ENCODE data around the gene MCM6. TPM values are rescaled to one million over a fixed set of nuclear protein-coding genes. Genes with fewer than 3 reads are reported as not detected.
"Not testable (repeated sequence)": the region's sequence is repeated elsewhere in the genome, so short reads cannot be mapped to it uniquely, and the experiment has no call there.

MCM6 gene
- total RNA-seq, 1 experiment from 2014 or later: 57.1 TPM

DNA sequence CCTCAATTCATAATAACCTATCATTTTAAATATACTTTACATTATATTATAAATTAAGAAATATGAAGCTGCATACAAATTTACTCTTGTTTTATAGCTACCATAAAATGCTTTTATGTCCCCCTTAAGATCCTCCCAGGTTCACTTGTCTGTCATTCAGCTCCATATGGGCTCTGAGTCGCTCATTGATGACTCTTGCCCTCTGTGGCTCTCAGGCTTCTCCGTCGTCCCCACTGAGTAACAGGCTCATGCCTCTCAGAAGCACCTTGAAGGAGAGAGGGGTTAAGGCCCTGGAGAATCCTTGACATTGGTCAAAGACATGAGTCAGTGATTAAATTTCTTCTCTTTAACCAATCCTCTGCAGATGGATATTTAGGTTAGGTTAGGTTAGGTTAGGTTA, 6.2 kb upstream of the MCM6 start:
- Histone ChIP-seq H3K36me3 (no peaks in the 10 kb centered on the region), H3K27me3 (no peaks in the 10 kb centered on the region), H3K9me3 (no peaks in the 10 kb centered on the region), H3K4me3 (no peak overlapping the region)
- DNase-seq: no peak

- H3K36me3 ChIP-seq: peaks cover 23% of the 10 kb centered on the region
- DNase-seq, H3K27me3 ChIP-seq: not testable (repeated sequence)
These were observed 527 bp upstream of the MCM6 start for GRCh38 chr2:135876770-135877169.

DNA sequence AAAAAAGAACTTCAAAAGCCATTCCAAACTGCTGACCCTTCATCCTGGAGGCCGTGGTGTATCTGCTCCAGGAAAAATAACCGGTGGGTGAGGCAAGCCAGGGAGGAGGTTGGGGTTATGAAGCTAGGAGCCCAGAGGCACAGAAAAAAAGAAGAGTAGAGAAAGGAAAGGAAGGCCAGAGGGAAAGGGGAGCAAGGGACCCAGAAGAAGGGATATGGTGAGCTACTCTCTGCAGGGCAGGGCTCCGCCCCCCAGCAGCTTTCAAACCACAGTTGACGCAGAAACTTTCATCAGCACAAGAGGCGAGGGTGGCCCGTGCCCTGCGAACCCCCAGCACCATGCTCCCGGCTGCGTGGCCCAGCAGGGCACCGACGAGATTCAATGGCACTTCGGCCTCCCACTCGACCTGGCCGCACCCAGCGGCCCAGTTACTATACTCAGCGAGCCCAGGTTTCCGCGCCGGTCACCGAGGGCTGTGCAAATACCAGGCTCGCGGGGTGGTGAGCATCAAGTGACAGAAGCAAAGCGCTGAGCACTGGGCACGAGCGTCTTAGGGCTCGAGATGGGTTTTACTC, 665 bp downstream of the MCM6 start:
- peak; percentile 64 for DNase-seq
- peaks cover 35% of the 10 kb centered on the region for H3K36me3 ChIP-seq
- no peaks in the 10 kb centered on the region for H3K9me3 ChIP-seq
- peak overlapping the region; percentile 81 for H3K4me3 ChIP-seq
- no peaks in the 10 kb centered on the region for H3K27me3 ChIP-seq

More at GRCh38 chr2:135876770-135877169, 527 bp upstream of the MCM6 start:
- H3K4me3 ChIP-seq: peak overlapping the region; percentile 81
- H3K9me3 ChIP-seq: not testable (repeated sequence)

DNA sequence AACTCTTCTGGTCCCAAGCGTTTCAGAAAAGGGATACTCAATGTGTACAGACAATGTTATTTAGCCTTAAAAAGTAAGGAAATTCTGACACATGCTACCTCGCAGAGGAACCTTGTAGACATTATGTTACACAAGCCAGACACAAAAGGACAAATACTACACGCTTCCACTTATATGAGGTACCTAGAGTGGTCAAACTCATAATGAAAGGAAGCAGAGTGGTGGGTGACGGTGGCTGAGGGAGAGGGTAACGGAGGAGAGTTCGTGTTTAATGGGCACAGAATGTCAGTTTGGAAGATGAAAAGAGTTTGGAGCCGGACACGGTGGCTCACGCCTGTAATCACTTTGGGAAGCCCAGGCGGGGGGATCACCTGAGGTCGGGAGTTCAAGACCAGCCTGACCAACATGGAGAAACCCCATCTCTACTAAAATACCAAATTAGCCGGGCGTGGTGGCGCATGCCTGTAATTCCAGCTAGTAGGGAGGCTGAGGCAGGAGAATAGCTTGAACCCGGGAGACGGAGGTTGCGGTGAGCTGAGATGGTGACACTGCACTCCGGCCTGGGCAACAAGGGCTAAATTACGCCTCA, 1.4 kb downstream of the MCM6 start:
- Histone ChIP-seq H3K27me3 (no peaks in the 10 kb centered on the region), H3K4me3 (peak overlapping the region; percentile 81), H3K36me3 (peaks cover 39% of the 10 kb centered on the region), H3K9me3 (no peaks in the 10 kb centered on the region)
- DNase-seq: no peak

GRCh38 chr2:135870571-135870970, 5.7 kb downstream of the MCM6 start:
- DNase-seq: no peak
- H3K36me3 ChIP-seq: peaks cover 67% of the 10 kb centered on the region
- H3K4me3 ChIP-seq: no peak overlapping the region
- H3K9me3 ChIP-seq: no peaks in the 10 kb centered on the region
- H3K27me3 ChIP-seq: no peaks in the 10 kb centered on the region

DNA sequence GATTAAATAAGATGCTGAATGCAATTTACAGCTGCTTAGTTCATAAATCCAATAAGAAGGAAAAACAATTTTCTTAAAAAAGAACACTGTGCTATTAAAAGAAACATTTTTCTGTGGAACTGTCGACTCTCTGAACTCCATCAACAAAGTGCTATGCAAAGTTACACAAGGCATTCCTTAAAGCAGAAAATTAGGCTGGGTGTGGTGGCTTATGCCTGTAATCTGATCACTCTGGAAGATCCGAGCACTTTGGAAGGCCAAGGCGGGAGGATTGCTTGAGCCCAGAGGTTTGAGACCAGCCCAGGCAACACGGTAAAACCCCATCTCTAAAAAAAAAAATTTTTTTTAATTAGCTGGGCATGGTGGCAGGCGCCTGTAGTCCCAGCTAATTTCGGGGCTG, 13.0 kb downstream of the MCM6 start:
- H3K36me3 ChIP-seq: peaks cover 81% of the 10 kb centered on the region
- no peaks in the 10 kb centered on the region for H3K9me3 ChIP-seq
- H3K27me3 ChIP-seq: no peaks in the 10 kb centered on the region
- DNase-seq: no peak
- no peak overlapping the region for H3K4me3 ChIP-seq

DNA sequence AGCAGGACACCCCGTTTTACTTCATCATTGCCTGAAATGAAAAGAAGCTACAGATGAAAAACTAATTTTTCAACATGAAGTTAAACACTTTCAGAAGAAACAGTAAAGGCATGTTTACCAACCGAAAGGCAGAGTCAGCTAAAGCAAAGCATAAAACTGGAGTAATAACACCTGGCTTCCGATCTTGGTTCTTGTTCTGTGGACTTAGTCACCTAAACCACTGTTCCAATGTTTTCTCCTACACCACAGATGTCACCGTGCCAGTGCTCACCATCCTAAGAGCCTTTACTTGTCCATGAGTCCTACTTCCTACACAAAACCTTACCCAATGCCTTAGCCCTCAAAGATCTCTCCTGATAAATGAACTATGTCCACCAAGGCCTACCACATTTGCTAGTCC, 13.5 kb downstream of the MCM6 start:
- Histone ChIP-seq H3K27me3 (no peaks in the 10 kb centered on the region), H3K4me3 (no peak overlapping the region), H3K36me3 (peaks cover 83% of the 10 kb centered on the region), H3K9me3 (no peaks in the 10 kb centered on the region)
- DNase-seq: no peak

DNA sequence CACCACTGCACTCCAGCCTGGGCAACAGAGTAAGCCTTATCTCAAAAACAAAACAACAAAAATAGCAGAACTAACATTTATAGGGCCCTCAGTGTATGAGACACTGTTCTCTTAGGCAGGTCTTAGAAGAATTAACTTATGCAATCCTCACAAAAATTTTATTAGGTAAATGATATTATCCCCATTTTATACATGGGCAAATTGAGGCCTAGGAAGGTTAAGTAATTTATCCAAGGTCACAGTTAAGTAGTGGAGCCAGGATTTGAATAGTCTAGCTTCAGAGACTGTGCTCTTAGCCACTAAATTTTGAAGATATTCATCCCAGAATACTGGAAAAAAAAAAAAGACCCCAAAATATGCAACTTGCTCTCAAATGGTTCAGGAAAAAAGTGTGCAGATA, 22.8 kb downstream of the MCM6 start:
- no peak for DNase-seq
- H3K9me3 ChIP-seq: no peaks in the 10 kb centered on the region
- H3K36me3 ChIP-seq: peaks cover 66% of the 10 kb centered on the region
- H3K27me3 ChIP-seq: no peaks in the 10 kb centered on the region
- H3K4me3 ChIP-seq: no peak overlapping the region

GRCh38 chr2:135851858-135852257, 24.4 kb downstream of the MCM6 start:
- Histone ChIP-seq H3K27me3 (no peaks in the 10 kb centered on the region), H3K9me3 (no peaks in the 10 kb centered on the region), H3K4me3 (no peak overlapping the region), H3K36me3 (peaks cover 69% of the 10 kb centered on the region)
- no peak for DNase-seq

DNA sequence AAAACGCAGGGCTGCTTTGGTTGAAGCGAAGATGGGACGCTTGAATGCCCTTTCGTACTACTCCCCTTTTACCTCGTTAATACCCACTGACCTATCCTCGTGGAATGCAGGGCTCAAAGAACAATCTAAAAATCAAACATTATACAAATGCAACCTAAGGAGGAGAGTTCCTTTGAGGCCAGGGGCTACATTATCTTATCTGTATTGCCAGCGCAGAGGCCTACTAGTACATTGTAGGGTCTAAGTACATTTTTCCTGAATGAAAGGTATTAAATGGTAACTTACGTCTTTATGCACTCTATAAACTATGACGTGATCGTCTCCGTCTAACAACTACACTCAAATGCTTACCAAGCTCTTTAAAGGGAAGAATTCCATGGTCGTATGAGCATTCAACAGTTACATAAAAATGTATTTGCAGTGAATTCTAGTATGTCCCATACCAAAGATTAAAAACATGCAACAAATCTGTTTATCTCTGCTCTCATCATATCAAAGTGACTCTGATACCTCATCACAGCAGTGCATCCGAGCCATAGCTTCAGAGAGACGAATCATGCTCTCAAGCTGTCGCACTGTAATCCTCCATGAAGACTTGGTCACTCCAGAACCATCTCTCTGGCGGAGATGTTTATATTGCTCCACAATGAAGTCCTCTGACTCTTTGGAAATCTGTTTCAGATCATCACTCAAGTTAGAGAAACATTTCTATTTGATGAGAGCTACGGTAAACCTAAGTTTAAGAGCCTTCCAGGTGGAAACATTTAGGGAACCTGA, 25.2 kb downstream of the MCM6 start:
- DNase-seq: no peak
- Histone ChIP-seq H3K27me3 (no peaks in the 10 kb centered on the region), H3K36me3 (peaks cover 66% of the 10 kb centered on the region)

DNA sequence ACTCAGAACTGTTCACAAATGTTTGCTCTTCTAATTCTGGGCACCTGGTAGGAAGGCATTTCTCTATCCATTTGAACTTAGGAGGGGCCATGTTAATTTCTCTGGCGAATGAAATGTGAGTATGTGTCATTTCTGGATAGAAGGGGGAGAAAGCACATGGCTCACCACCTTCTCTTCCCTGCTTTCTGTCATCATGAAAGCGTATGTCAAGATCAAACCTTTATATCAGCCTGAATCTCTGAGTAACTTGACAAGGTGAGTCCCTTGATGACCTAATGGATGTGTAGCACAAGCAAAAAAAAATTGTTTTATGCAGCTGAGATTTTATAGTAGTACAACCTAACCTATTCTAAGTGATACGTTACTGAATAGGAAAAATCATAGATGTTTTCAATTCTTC, 27.2 kb downstream of the MCM6 start:
- DNase-seq: no peak
- no peaks in the 10 kb centered on the region for H3K27me3 ChIP-seq
- no peak overlapping the region for H3K4me3 ChIP-seq
- H3K36me3 ChIP-seq: peaks cover 69% of the 10 kb centered on the region
- H3K9me3 ChIP-seq: no peaks in the 10 kb centered on the region

More for the DNA sequence above, 25.2 kb downstream of the MCM6 start:
- Histone ChIP-seq H3K9me3 (no peaks in the 10 kb centered on the region), H3K4me3 (no peak overlapping the region)

DNA sequence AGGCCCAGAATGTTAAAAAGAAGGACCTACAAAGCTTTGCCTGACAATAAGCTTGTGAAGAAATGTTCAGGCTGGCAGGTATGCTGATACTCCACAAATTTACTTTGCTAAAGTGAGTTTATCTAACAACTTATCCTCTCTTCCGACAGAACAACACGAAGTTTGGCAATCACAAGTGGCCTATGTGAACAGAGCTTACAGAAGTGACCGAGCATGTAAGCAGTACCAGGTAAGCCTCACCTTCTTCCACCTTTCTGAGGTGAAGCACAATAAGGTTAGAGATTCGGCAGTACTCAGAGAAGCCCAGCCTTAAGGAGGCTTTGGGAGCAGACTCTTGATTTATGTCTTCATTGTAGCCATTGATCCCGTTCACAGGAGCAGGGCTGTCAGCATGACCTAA, 30.2 kb downstream of the MCM6 start:
- H3K36me3 ChIP-seq: peaks cover 74% of the 10 kb centered on the region
- no peaks in the 10 kb centered on the region for H3K27me3 ChIP-seq
- no peaks in the 10 kb centered on the region for H3K9me3 ChIP-seq
- no peak overlapping the region for H3K4me3 ChIP-seq
- no peak for DNase-seq

- Histone ChIP-seq H3K4me3 (no peak overlapping the region), H3K27me3 (no peaks in the 10 kb centered on the region), H3K36me3 (peaks cover 77% of the 10 kb centered on the region), H3K9me3 (no peaks in the 10 kb centered on the region)
- no peak for DNase-seq
These were observed 31.0 kb downstream of the MCM6 start for GRCh38 chr2:135845257-135845656.

- Histone ChIP-seq H3K9me3 (no peaks in the 10 kb centered on the region), H3K36me3 (peaks cover 78% of the 10 kb centered on the region), H3K4me3 (no peak overlapping the region), H3K27me3 (no peaks in the 10 kb centered on the region)
- no peak for DNase-seq
These were observed 31.8 kb downstream of the MCM6 start for GRCh38 chr2:135844301-135844895.

DNA sequence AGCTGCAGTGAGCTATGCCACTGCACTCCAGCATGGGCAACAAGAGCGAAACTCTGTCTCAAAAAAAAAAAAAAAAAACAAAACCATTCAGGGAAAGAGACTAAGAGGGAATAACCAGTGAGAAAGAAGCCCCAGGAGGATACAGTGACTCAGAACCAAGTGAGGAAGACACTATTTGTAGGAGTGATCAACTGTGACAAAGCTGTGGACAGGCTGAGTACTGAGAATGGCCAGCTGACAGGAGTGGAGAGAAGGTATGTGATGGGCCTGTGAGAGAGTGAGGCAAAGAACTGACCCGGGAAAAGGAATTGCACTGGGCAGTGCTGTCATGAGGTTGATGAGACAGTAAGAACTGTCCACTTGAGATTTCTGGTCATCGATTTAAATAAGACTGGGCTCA, 32.6 kb downstream of the MCM6 start:
- Histone ChIP-seq H3K4me3 (no peak overlapping the region), H3K9me3 (no peaks in the 10 kb centered on the region), H3K27me3 (no peaks in the 10 kb centered on the region), H3K36me3 (peaks cover 78% of the 10 kb centered on the region)
- DNase-seq: no peak

DNA sequence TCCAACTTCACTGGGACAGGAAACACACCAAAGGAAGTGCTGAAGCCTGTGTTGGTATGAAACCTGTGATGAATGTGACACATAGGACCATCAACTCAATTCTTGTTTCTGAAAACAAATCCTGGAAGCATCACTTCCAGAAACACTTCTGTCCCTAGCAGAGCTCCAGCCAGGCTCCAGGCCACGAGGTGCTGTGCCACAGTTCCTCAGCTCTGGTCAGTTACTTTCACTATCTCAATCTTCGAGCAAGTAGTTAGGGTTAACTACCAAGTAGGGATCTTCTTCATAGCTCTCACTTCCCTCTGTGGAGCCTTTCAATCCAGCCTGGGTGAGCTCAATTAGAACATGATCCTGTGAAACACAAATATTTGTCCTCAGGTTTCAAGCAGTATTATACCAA, 35.6 kb downstream of the MCM6 start:
- no peaks in the 10 kb centered on the region for H3K9me3 ChIP-seq
- H3K4me3 ChIP-seq: no peak overlapping the region
- H3K36me3 ChIP-seq: peaks cover 55% of the 10 kb centered on the region
- H3K27me3 ChIP-seq: no peaks in the 10 kb centered on the region
- no peak for DNase-seq

DNA sequence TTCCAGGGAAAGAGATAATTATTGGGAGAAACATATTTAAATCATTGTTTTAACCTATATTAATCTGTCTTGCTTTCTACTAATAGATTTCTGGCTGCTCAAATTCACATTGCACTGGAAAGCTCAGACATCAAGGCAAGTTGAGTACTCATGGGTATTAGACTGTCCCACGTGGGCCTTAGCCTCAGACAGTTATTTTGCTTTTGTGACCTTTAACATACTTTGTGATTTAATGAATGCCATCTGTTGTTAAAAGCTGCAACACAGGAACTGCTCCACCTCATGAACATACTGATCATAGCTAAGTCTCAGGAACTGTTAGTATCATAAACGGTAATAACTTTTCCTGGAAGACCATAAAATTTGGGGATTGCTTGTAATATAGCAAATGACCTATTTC, 36.5 kb downstream of the MCM6 start:
- no peak overlapping the region for H3K4me3 ChIP-seq
- H3K36me3 ChIP-seq: peaks cover 46% of the 10 kb centered on the region
- H3K9me3 ChIP-seq: no peaks in the 10 kb centered on the region
- H3K27me3 ChIP-seq: no peaks in the 10 kb centered on the region
- DNase-seq: no peak

Measured in MG63 (cell line).